ENCODE data around the gene BCAS3.

GRCh38 chr17:61440697-61441096 is 763.0 kb downstream of the BCAS3 start:
- TF ChIP-seq CTCF (IDR thresholded peaks at IDR 0.05 in 4 of 5, conservative IDR thresholded peaks at IDR 0.05 in 1 of 5) (no peak), POLR2A (IDR thresholded peaks at IDR 0.05) (no peak)
